GM18508 (cell line): ENCODE measurements around the gene KDM5A.
"Not testable (repeated sequence)": the region's sequence is repeated elsewhere in the genome, so short reads cannot be mapped to it uniquely, and the experiment has no call there.

Experiments
- ATAC-seq: cut with Tn5 transposase; IDR thresholded peaks from one replicate; pipeline ENCODE4 v1.9.1; 2021; ENCODE audit warnings: moderate number of reproducible peaks; ENCODE audit not compliant: insufficient read depth, unreplicated experiment

KDM5A gene

DNA sequence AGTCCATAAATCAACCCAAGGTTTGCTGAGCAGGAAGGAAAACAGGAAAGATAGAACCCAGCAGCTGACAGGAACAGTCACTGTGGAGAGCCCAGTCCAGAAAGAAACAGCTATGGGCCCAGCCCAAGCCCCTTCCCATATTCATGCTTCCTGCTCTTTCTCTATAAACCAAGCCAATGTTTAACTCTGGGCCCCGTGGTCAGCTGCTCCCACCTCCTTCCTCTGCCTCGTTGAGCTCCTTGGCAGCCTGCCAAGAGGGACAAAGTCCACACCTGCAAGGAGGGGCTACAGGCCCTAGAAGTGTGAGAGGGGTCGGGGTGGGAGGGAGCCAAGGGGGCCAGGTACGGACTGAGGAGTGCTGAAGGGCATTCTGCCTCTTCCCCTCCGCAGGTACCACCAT is 136.5 kb downstream of the KDM5A start:
- no peak for ATAC-seq

DNA sequence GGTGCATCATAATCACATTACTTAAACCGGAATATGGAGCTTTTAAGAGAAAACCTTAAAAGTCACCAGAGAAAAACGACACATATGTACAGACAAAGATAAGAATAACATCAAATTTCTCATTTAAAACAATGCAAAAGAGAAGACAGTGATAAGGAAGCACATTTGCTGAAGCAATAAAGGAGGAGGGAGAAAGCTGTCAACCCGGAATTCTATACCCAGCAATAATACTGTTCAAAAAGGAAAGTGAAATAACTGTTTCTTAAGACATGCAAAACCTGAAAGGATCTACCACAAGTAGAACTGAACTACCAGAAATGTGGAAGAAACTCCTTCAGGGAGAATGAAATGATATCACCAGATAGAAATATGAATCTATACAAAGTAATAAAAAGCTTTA is 141.8 kb downstream of the KDM5A start:
- ATAC-seq: no peak

DNA sequence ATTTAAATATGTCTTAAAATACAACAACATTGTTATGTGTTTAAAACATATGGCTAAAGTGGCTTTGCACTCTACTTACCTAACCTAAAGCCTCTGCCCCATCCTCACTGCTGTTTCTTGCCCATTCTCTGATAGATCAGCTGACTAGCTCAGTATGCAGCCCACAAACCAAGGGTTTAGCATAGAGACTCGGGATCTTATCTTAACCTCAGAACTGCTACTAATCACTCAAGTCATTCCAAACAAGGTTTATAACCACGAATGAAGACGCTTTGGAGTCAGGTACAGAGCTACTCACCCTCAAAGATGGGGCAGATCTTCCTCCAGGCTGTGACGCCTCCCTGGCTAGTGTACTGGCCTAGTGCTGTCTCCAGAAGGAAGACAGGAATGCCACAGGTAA is 145.7 kb downstream of the KDM5A start:
- no peak for ATAC-seq

DNA sequence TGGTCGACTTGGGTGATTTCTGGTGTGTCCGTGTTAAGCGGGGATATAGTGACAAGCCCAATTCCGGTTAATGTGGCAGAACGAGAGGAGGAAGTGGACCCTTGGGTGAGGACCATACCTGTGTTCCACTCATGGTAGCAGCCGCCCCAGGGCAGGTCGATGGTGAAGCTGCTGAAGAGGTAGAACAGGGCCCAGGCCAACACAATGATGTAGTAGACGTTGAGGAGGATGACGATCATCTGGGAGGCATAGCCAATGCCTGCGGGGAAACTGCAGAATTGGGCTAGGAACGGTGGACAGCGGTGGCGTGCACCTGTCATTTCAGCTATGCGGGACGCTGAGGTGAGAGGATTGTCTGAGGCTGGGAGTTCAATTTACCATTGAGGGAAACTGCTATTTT is 146.6 kb downstream of the KDM5A start:
- no peak for ATAC-seq

DNA sequence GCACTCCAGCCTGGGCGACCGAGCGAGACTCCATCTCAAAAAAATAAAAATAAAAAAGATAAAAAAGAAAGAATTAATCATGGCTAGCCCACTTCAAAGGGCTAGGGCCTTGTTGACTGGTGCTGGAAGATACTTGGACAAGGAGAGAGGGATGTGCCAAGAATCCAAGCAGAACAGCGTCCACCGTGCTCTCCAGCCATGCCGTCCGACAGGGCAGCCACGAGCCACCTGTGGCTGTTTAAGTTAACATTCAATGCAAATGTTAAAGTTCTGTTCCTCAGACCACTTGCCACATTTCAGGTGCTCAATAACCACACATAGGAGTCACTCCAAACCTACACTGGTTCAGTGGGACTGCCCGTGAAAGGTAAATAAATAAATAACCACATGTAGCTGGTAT is 147.9 kb downstream of the KDM5A start:
- ATAC-seq: no peak

DNA sequence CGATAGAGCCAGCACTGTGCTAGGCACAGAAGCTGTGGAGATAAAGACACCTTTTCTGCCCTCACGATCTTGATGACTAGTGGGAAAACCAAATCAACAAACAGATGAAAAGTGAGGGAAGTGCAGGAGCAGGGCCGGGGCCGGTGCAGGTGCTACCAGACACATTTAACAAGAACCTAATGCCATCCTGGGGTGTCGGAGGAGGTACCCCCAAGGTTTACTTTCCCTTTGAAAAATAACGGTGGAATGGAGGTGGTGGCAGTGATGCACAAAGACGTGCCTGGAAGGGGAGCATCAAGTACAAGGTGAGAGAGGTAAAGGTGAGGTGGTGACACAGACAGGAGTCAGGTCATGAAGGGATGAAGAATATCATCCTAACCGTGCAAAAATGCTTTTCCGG is 148.6 kb downstream of the KDM5A start:
- no peak for ATAC-seq

DNA sequence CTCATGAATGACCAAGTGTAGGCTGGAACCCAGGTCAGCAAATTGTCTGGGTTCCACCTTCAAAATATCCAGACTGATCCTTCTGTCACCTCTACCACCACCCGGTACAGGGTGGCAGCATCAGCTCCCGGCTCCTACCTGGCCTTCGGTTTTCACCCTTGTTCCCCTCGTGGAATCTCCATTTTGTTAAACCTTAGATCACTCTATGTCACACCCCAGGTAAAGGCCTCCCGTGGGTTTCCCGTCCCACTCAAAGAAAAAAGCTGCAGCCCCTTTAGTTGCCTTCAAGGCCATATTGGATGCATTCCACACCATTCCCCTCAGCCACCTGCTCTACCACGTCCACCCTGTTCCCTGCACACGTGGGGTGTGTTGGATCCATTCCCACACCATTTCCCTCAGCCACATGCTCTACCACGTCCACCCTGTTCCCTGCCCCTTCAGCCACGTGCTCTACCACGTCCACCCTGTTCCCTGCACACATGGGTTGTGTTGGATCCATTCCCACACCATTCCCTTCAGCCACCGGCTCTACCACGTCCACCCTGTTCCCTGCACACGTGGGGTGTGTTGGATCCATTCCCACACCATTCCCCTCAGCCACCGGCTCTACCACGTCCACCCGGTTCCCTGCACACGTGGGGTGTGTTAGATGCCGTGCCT is 150.3 kb downstream of the KDM5A start:
- no peak for ATAC-seq

DNA sequence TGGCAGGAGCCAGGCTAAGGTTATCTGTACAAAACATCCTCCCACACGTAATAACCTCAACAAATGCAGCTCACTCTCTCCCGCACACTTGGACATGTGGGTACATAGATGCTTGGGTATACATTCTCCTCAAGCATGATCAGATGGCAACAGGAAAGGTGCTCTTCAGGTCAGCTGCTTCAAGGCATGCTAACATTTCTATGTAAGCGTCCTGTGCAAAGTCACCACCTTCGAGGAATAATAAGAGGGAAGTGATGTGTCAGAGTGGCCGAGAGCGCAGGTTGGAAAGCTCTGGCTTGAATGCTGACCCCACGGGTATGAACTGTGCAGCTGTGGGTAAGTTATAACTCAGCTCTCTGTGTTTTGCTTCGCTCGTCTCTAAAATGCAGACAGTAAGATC is 151.0 kb downstream of the KDM5A start:
- no peak for ATAC-seq

DNA sequence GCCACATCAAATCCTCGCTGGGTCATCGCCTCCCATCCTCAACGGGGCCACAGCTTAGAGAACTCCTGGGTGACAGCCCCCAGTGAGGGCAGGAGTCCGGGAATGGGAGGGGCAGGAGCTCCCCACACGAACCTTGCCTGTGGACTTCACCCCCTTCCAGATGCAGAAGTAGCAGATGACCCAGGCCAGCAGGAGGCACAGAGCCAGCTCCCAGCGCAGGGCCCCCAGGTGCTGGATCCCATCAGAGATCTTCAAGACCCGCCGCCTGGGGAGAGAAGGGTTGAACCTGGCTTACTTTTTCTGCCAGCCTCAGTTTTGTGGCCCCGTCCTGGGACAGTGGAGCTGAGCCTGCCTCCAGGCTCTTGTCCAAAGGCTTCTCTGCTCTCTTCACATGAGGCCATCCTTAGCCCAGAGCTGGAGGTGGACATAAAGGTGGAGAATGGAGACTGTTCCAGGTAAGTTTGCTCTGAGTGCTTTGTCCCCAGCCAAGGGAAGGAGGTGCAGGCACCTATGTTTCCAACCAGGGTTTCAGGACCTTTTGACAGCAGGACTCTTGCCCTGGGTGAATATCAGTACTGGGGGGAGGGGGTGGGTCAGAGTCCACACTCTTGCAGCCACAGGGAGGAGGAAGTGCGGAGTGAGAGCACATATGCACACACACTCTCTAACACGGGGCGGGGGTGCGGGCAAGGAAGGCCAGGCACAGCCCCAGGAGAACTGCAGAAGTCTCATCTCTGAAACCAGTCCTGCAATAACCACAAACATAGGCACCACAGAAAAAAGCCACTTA is 151.9 kb downstream of the KDM5A start:
- no peak for ATAC-seq

DNA sequence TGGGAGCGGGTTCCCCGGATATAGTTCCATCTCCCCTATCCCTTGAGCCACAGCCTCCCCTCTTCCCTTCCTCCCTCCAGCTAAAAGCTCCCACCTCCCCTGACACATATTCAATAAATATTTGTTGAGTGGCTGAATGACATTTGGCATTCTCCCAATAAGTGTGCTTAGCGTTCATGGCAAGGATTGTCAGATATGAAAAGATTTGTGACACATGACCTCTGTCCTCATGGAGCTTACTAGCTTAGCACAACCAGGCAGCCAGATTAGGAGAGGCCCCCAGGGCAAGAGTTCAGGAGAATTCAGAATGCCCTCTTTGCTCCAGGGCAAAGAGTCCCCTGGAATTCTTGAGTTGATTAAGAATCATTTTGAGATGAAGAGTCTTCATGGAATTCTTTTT is 152.7 kb downstream of the KDM5A start:
- no peak for ATAC-seq

DNA sequence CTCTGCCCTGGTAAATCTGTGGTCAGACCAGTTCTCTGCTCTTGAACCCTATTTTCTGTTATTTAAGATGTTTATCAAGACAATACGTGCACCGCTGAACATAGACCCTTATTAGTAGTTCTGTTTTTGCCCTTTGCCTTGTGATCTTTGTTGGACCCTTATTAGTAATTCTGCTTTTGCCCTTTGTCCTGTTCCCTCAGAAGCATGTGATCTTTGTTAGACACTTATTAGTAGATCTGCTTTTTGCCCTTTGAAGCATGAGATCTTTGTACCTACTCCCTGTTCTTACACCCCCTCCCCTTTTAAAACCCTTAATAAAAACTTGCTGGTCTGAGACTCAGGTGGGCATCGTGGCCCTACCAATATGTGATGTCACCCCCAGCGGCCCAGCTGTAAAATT is 153.2 kb downstream of the KDM5A start:
- not testable (repeated sequence) for ATAC-seq

DNA sequence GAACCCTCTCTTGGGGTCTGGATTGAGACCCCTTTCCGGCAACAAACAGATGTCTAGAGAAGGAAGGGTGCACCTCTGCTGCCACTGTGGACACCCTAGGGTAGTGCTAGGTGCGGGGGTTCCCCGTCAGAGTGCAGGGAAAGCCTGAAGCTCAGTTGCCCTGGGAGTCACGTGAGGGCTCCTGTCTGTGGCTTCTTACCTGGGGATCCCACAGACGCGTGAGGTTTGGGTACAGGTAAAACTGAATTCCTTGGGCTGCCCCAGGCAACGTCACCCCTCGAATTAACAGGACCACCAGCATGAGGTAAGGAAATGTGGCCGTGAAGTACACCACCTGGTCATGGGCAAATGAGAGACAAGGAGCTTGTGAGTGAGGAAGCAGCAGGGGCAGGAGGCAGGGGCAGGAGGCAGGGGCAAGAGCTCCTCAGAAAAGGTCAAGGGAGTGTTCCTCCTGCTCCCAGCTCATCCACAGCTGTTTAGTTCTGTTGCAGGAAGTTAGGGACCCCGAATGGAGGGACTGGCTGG is 154.2 kb downstream of the KDM5A start:
- no peak for ATAC-seq

DNA sequence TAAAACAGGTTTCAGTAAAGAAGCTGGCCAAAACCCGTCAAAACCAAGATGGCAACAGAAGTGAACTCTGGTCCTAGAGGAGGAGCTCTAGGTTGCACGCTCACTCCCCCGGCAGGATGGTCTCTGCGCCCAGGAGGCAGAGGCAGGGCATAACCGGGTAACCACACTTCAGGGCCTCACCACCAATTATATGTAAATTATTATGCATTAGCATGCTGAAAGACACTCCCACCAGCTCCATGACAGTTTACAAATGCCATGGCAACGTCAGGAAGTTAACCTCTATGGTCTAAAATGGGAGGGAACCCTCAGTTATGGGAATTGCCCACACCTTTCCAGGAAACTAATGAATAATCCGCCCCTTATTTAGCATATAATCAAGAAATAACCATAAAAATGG is 155.1 kb downstream of the KDM5A start:
- ATAC-seq: no peak

DNA sequence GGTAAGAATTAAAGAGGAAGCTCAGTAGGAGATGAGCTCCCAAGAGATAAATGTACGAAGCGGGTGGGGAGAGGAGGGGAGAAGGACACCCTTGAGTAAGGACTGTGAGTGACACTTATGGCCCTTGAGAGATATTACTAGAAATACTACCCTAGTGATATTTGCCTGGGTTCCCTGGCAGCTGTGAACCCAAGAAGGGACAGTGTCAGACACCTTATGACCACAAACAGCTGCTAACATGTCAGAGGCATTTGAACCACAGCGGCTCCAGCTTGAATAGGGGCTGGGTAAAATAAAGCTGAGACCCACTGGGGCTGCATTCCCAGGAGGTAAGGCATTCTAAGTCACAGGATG is 155.5 kb downstream of the KDM5A start:
- no peak for ATAC-seq

DNA sequence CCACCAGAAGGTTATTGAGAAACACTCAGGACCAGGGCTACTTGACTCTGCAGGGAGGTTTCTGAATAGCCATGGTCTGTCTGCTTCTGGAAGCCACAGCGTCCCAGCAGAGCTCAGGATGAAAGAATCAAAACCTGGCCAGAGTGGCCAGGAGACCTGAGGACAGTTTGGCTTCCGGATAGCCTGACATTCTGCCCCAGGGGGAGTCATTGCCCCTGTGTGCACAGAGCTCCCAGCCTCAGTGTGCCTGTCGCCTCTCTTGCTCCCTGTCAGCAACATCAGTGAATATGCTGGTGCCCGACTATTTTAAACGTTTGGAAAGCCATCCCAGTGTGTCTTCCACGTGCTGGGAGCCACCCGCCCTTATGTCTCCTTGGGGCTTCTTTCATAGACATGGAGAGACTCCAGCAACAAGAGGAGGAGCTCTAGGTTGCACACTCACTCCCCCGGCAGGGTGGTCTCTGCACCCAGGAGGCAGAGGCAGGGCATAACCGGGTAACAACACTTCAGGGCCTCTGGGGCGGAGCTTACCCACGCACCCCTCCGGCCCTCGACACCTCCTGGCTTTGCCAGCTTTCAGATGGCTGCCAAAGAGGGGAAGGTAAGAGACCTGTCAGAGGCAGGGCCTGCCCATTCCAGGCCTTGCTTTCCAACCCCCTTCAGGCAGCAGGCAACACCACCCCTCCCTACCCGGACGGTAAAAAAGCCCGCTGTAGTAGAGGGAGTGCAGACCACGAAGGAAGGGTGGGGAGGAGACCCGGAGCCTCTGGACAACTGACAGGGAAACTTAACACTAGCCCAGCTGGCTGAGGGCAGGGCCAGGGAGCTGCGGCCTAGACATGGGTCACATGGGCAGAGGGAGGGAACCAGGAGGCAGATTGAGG is 156.1 kb downstream of the KDM5A start:
- ATAC-seq: no peak

DNA sequence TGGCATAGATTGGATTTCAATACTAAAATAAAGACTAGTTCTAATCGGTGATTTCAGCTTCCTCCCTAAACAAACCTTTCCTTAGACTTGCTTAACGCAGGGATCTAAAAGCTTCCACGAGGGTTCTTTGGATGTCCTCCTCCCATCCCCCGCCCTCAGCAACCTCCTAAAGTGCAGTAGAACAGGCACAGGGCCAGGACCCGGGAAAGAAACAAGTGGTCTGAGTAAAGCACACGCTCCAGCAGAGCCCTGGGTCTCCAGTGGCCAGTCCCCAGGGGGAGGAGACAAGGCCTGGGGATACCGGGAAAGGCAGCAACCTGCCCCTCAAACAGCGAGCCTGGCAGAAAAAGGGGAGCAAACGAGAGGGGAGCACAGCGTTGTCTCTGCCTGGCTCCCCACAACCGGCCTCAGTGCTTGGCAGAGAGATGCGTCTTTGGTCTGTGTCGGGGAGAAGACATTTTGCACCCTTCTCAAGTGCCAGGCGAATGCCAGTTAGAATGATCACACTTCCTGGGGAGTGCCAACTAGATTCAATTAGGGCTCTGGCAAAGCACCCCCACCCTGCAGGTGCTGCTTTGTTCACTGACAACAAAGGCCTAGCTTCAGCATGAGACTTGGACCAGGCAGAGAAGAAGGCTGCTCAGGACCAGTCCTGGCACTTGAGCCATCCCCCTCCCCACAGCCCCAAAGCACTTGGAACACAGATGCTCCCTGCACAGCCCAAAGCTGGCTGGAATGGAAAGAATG is 158.0 kb downstream of the KDM5A start:
- ATAC-seq: no peak
